G401.6 (cell line): Measurements from ENCODE around the gene SLC1A4.
"Not testable (repeated sequence)": the region's sequence is repeated elsewhere in the genome, so short reads cannot be mapped to it uniquely, and the experiment has no call there.

Experiments
- FAIRE-seq: peaks from 2 replicates; lab custom pipeline; 2012; peaks lifted over from hg19 to GRCh38; lab: Jason Lieb, UNC

The SLC1A4 gene

GRCh38 chr2:64966017-64966416 is 23.2 kb upstream of the SLC1A4 start:
- no peak for FAIRE-seq

GRCh38 chr2:64966839-64967238 is 22.4 kb upstream of the SLC1A4 start:
- FAIRE-seq = no peak

- FAIRE-seq = no peak
These were observed 21.6 kb upstream of the SLC1A4 start for GRCh38 chr2:64967601-64968000.

- FAIRE-seq = not testable (repeated sequence)
These were observed 20.1 kb upstream of the SLC1A4 start for GRCh38 chr2:64969086-64969485.

GRCh38 chr2:64970495-64970894 is 18.7 kb upstream of the SLC1A4 start:
- no peak for FAIRE-seq

GRCh38 chr2:64972426-64972825 is 16.8 kb upstream of the SLC1A4 start:
- no peak for FAIRE-seq

- no peak for FAIRE-seq
These were observed 16.3 kb upstream of the SLC1A4 start for GRCh38 chr2:64972876-64973275.

GRCh38 chr2:64975232-64975821 is 13.9 kb upstream of the SLC1A4 start:
- FAIRE-seq = no peak

- FAIRE-seq = no peak
These were observed 12.9 kb upstream of the SLC1A4 start for GRCh38 chr2:64976276-64976675.

- no peak for FAIRE-seq
These were observed 10.5 kb upstream of the SLC1A4 start for GRCh38 chr2:64978514-64979268.

- FAIRE-seq = no peak
These were observed 9.5 kb upstream of the SLC1A4 start for GRCh38 chr2:64979744-64980143.

GRCh38 chr2:64980183-64980582 is 9.0 kb upstream of the SLC1A4 start:
- FAIRE-seq = no peak

- FAIRE-seq = no peak
These were observed 6.8 kb upstream of the SLC1A4 start for GRCh38 chr2:64982311-64982857.

GRCh38 chr2:64982932-64983331 is 6.3 kb upstream of the SLC1A4 start:
- FAIRE-seq = no peak

GRCh38 chr2:64985447-64985846 is 3.8 kb upstream of the SLC1A4 start:
- no peak for FAIRE-seq

- FAIRE-seq = no peak
These were observed 1.9 kb upstream of the SLC1A4 start for GRCh38 chr2:64987001-64987955.

- no peak for FAIRE-seq
These were observed 1.2 kb upstream of the SLC1A4 start for GRCh38 chr2:64987956-64988419.

GRCh38 chr2:64988420-64989125 is 626 bp upstream of the SLC1A4 start:
- FAIRE-seq = no peak

GRCh38 chr2:64989982-64990614 is 899 bp downstream of the SLC1A4 start:
- FAIRE-seq = no peak

GRCh38 chr2:64990876-64991275 is 1.7 kb downstream of the SLC1A4 start:
- no peak for FAIRE-seq

GRCh38 chr2:64992218-64992617 is 3.0 kb downstream of the SLC1A4 start:
- FAIRE-seq = no peak
